H1 (cell line): ENCODE measurements around the gene PLK1. TPM values are rescaled to one million over a fixed set of nuclear protein-coding genes. Genes with fewer than 3 reads are reported as not detected.

Experiments
- CTCF ChIA-PET: fragments of 300-600 bp; sonication (Branson Sonifier 250); formaldehyde crosslinking; loops from one replicate; lab custom pipeline; 2021; ENCODE audit not compliant: partially characterized antibody; lab: Charles Lee
- POLR2A ChIA-PET: fragments of 300-600 bp; sonication (Branson Sonifier 250); formaldehyde crosslinking; loops from one replicate; lab custom pipeline; 2021; ENCODE audit warnings: inconsistent platforms; ENCODE audit not compliant: partially characterized antibody; lab: Charles Lee
- DNase-seq, 2 experiments: peaks; one replicate each; pipeline versions ENCODE4 v3.0.0 to v3.0.0-alpha.2; 2010 to 2022; ENCODE audit warnings: low spot score in 2 of 2, low read depth in 1 of 2, mixed read lengths in 1 of 2
- FAIRE-seq: peaks from 2 replicates; lab custom pipeline; 2011; peaks lifted over from hg19 to GRCh38; lab: Jason Lieb, UNC
- H2AFZ ChIP-seq: 2 replicates; pipeline ENCODE4 v1.8.1; 2012; ENCODE audit warnings: low read length, inconsistent platforms
- H2AK5ac ChIP-seq: 2 replicates; pipeline ENCODE4 v1.6.1; 2013; ENCODE audit warnings: low read depth, low read length
- H2BK120ac ChIP-seq: replicated peaks from 2 replicates; pipeline ENCODE3; 2013; ENCODE audit warnings: low read depth, low read length, inconsistent platforms
- H2BK12ac ChIP-seq: 2 replicates; pipeline ENCODE4 v1.6.1; 2013; ENCODE audit warnings: low read depth, low read length
- H2BK15ac ChIP-seq: 2 replicates; pipeline ENCODE4 v1.6.1; 2013; ENCODE audit warnings: low read length
- H2BK20ac ChIP-seq: 2 replicates; pipeline ENCODE4 v1.6.1; 2013; ENCODE audit warnings: low read length
- H2BK5ac ChIP-seq: 2 replicates; pipeline ENCODE4 v1.6.1; 2013; ENCODE audit warnings: low read depth, low read length
- H3K14ac ChIP-seq: 2 replicates; pipeline ENCODE4 v1.6.1; 2013; ENCODE audit warnings: inconsistent platforms; ENCODE audit not compliant: insufficient read length
- H3K18ac ChIP-seq: 2 replicates; pipeline ENCODE4 v1.6.1; 2013; ENCODE audit warnings: low read length; ENCODE audit errors: extremely low read depth
- H3K23ac ChIP-seq: 2 replicates; pipeline ENCODE4 v1.6.1; 2013; ENCODE audit warnings: inconsistent platforms; ENCODE audit not compliant: insufficient read length
- H3K23me2 ChIP-seq: 2 replicates; pipeline ENCODE4 v1.6.1; 2013; ENCODE audit warnings: low read depth, low read length
- H3K27ac ChIP-seq: 2 replicates; pipeline ENCODE4 v1.6.1; 2011; ENCODE audit warnings: low read depth, low read length, inconsistent platforms
- H3K27me3 ChIP-seq, 4 experiments: replicated peaks in 1 of 4; 1 replicate in 1 of 4; 2 replicates in 3 of 4; pipeline versions ENCODE4 v1.6.1 to v1.8.1; 2011 to 2013; ENCODE audit warnings: low read length in 3 of 4, mild to moderate bottlenecking in 3 of 4, inconsistent platforms in 2 of 4, mixed read lengths in 2 of 4, moderate library complexity in 1 of 4; ENCODE audit not compliant: control insufficient read depth in 3 of 4, insufficient read depth in 3 of 4; ENCODE audit errors: extremely low read depth in 1 of 4
- H3K36me3 ChIP-seq, 4 experiments: 2 replicates each; pipeline versions ENCODE4 v1.6.1 to v1.8.1; 2011 to 2013; ENCODE audit warnings: mild to moderate bottlenecking in 4 of 4, low read length in 3 of 4, moderate library complexity in 2 of 4, control low read depth in 1 of 4, inconsistent platforms in 1 of 4; ENCODE audit not compliant: insufficient read depth in 4 of 4, control insufficient read depth in 2 of 4
- H3K4ac ChIP-seq: replicated peaks from 2 replicates; pipeline ENCODE3; 2013; ENCODE audit warnings: low read length, low read depth, mixed read lengths, inconsistent platforms; ENCODE audit not compliant: insufficient read length
- H3K4me1 ChIP-seq, 4 experiments: replicated peaks in 1 of 4; 1 replicate in 1 of 4; 2 replicates in 3 of 4; pipeline versions ENCODE4 v1.6.1 to v1.8.1; 2011 to 2013; ENCODE audit warnings: low read length in 3 of 4, inconsistent platforms in 2 of 4, mixed read lengths in 1 of 4; ENCODE audit not compliant: insufficient read depth in 4 of 4, control insufficient read depth in 3 of 4
- H3K4me2 ChIP-seq, 2 experiments: 2 replicates each; pipeline versions ENCODE4 v1.6.1 to v1.8.1; 2011 to 2013; ENCODE audit warnings: low read depth in 2 of 2, low read length in 2 of 2, control low read depth in 1 of 2, inconsistent platforms in 1 of 2, mild to moderate bottlenecking in 1 of 2; ENCODE audit not compliant: insufficient read depth in 1 of 2
- H3K4me3 ChIP-seq, 4 experiments: fragments of 200-600, 300-600 bp in 1 of 4; sonication (generic), shearing (Covaris generic), sonication (Bioruptor Twin) in 1 of 4; 2 replicates each; pipeline versions ENCODE4 v1.5.1 to v1.8.1; 2011 to 2016; ENCODE audit warnings: low read length in 4 of 4, low read depth in 3 of 4, control low read depth in 2 of 4, inconsistent platforms in 2 of 4, mild to moderate bottlenecking in 2 of 4, mixed read lengths in 1 of 4, moderate library complexity in 1 of 4; ENCODE audit not compliant: insufficient read depth in 2 of 4; ENCODE audit errors: extremely low read depth in 1 of 4
- H3K56ac ChIP-seq: replicated peaks from 2 replicates; pipeline ENCODE3; 2013; ENCODE audit warnings: low read depth, mild to moderate bottlenecking, mixed read lengths, low read length, inconsistent platforms; ENCODE audit not compliant: insufficient read length
- H3K79me1 ChIP-seq: 2 replicates; pipeline ENCODE4 v1.6.1; 2013; ENCODE audit warnings: low read depth, low read length, control low read depth
- H3K79me2 ChIP-seq, 2 experiments: 2 replicates each; pipeline versions ENCODE4 v1.6.1 to v1.8.1; 2012 to 2013; ENCODE audit warnings: low read length in 2 of 2, mild to moderate bottlenecking in 2 of 2, inconsistent platforms in 1 of 2; ENCODE audit not compliant: insufficient read depth in 2 of 2, control insufficient read depth in 1 of 2
- H3K9ac ChIP-seq, 4 experiments: replicated peaks in 1 of 4; 1 replicate in 1 of 4; 2 replicates in 3 of 4; pipeline versions ENCODE4 v1.6.1 to v1.8.1; 2011 to 2013; ENCODE audit warnings: low read depth in 3 of 4, low read length in 3 of 4, control low read depth in 2 of 4, mild to moderate bottlenecking in 2 of 4, moderate library complexity in 2 of 4, inconsistent platforms in 1 of 4; ENCODE audit errors: extremely low read depth in 1 of 4
- H3K9me3 ChIP-seq, 2 experiments: 2 replicates each; pipeline versions ENCODE4 v1.6.1 to v1.8.1; 2012 to 2013; ENCODE audit warnings: mild to moderate bottlenecking in 2 of 2, moderate library complexity in 2 of 2, control low read depth in 1 of 2, inconsistent platforms in 1 of 2, low read depth in 1 of 2, low read length in 1 of 2, mixed read lengths in 1 of 2; ENCODE audit not compliant: insufficient read depth in 2 of 2
- H4K20me1 ChIP-seq, 2 experiments: replicated peaks in 1 of 2; 2 replicates each; pipeline versions ENCODE3 to v1.8.1; 2011 to 2013; ENCODE audit warnings: inconsistent platforms in 2 of 2, low read length in 2 of 2, mild to moderate bottlenecking in 1 of 2; ENCODE audit not compliant: insufficient read depth in 2 of 2, control insufficient read depth in 1 of 2
- H4K5ac ChIP-seq: 2 replicates; pipeline ENCODE4 v1.6.1; 2013; ENCODE audit warnings: low read length, low read depth, mixed read lengths, inconsistent platforms; ENCODE audit not compliant: insufficient read length
- H4K8ac ChIP-seq: 2 replicates; pipeline ENCODE4 v1.8.0; 2013; ENCODE audit warnings: mild to moderate bottlenecking, moderate library complexity, low read length, inconsistent platforms; ENCODE audit not compliant: insufficient read depth; ENCODE audit errors: extremely low read depth
- H4K91ac ChIP-seq: replicated peaks from 2 replicates; pipeline ENCODE3; 2013; ENCODE audit warnings: low read length, mixed read lengths, inconsistent platforms; ENCODE audit not compliant: insufficient read length
- ATF3 ChIP-seq: IDR thresholded peaks from 2 replicates; pipeline ENCODE4 v1.6.1; 2011; ENCODE audit warnings: low read depth, mild to moderate bottlenecking, low read length; ENCODE audit not compliant: insufficient read depth
- CEBPB ChIP-seq: IDR thresholded peaks from 2 replicates; pipeline ENCODE4 v1.6.1; 2012; ENCODE audit warnings: low read depth, low read length
- CREB1 ChIP-seq: IDR thresholded peaks from 2 replicates; pipeline ENCODE4 v1.6.1; 2012; ENCODE audit warnings: inconsistent platforms
- E2F6 ChIP-seq: IDR thresholded peaks from 2 replicates; pipeline ENCODE4 v1.6.1; 2012; ENCODE audit warnings: inconsistent platforms
- GABPA ChIP-seq: IDR thresholded peaks from 2 replicates; pipeline ENCODE4 v1.6.1; 2011; ENCODE audit warnings: mild to moderate bottlenecking, low read length, moderate library complexity, borderline replicate concordance; ENCODE audit not compliant: insufficient read depth
- KDM1A ChIP-seq: fragments of 200-600, 300-600 bp; sonication (generic); IDR thresholded peaks from 2 replicates; pipeline ENCODE4 v1.7.1; 2016; ENCODE audit warnings: mild to moderate bottlenecking, low read length, borderline replicate concordance
- KDM4A ChIP-seq: IDR thresholded peaks from one replicate; pipeline ENCODE4 v1.7.1; 2012; ENCODE audit warnings: low read depth, mild to moderate bottlenecking, moderate library complexity, low read length, inconsistent platforms; ENCODE audit not compliant: severe bottlenecking
- SIRT6 ChIP-seq: IDR thresholded peaks from one replicate; pipeline ENCODE4 v1.7.1; 2012; ENCODE audit warnings: low read length, inconsistent platforms
- TEAD4 ChIP-seq: IDR thresholded peaks from 2 replicates; pipeline ENCODE4 v1.6.1; 2012; ENCODE audit warnings: low read depth, low read length, inconsistent platforms, mixed read lengths
- ZNF274 ChIP-seq: IDR thresholded peaks from 2 replicates; pipeline ENCODE4 v1.7.0; 2012; ENCODE audit warnings: low read length, borderline replicate concordance; ENCODE audit errors: extremely low read depth
- WGBS, 2 experiments: shearing (Covaris generic) in 1 of 2; methylation state at CpG; one replicate each; pipeline versions ENCODE4 v1.1.6 to v1.1.7; 2013 to 2015; ENCODE audit warnings: low lambda C conversion rate in 2 of 2, mixed read lengths in 2 of 2, inconsistent platforms in 1 of 2, low coverage in 1 of 2, missing lambda C conversion rate in 1 of 2; ENCODE audit not compliant: insufficient replicate concordance in 2 of 2, insufficient coverage in 1 of 2, insufficient read length in 1 of 2; ENCODE audit errors: extremely low coverage in 1 of 2, missing lambda C conversion rate in 1 of 2; 5-methylcytosine and 5-hydroxymethylcytosine counted together
- polyA plus RNA-seq, 7 experiments: library from polyadenylated mRNA; depleted of rRNA in 3 of 7; stranded (reverse) in 5 of 7; unstranded in 2 of 7; fragments of >200 nt in 5 of 7; fragments of 200-250 nt in 2 of 7; gene quantifications; 1 replicate in 5 of 7; 2 replicates in 1 of 7; 4 replicates in 1 of 7; pipeline versions ENCODE4 v1.2.1 to v1.2.3, GENCODE V29; 2011 to 2013; ENCODE audit warnings: missing spikeins in 2 of 7, mixed read lengths in 2 of 7
- total RNA-seq: library from RNA; stranded (reverse); fragmentation: NEBNext Ultra II Directional; extraction: Animal tissue kit (Norgen Biotek cat#: 25700); gene quantifications from 2 replicates; pipeline ENCODE4 v1.2.1, GENCODE V29; 2021

Gene PLK1
- total and polyA plus RNA-seq, 2 of the 8 experiments (the other 6 are each of a cell fraction or from before 2014, with no cell fraction given) = 127 to 139 TPM

GRCh38 chr16:23640931-23641765, 37.5 kb upstream of the PLK1 start, which contains the start of the genes DCTN5 and PALB2:
TSS of gene DCTN5 (plus strand) at chr16:23641466. CDS start at chr16:23641543, 77 bp downstream.
TSS of gene PALB2 (minus strand) at chr16:23641310. CDS start at chr16:23641157, 153 bp downstream.
- Histone ChIP-seq H3K4me3 (peak within 1 kb of the TSS; percentile 83 to 99 (median 96)), H3K4me1 (peaks cover 0 to 9% (median 1%) of the 10 kb centered on the region in 4 experiments; a peak in 3 of 7 replicates), H3K27me3 (no peaks in the 10 kb centered on the region), H2BK12ac (no peak within 1 kb of the TSS; the same call in 1 of the 2 replicates), H3K9ac (peak within 1 kb of the TSS; percentile 68 to 96 (median 90)), H2BK5ac (peak within 1 kb of the TSS; percentile 86), H2BK120ac (peak within 1 kb of the TSS; percentile 47), H4K91ac (peak within 1 kb of the TSS; percentile 83), H3K23ac (no peak within 1 kb of the TSS), H2BK20ac (no peak within 1 kb of the TSS), H3K27ac (peak within 1 kb of the TSS; percentile 85), H4K20me1 (peaks cover 0 to 3% of the 10 kb centered on the region in 2 experiments), H3K14ac (no peak within 1 kb of the TSS), H3K56ac (peak within 1 kb of the TSS; percentile 94), H3K36me3 (peaks cover 7 to 32% (median 15%) of the 10 kb centered on the region in 4 experiments), H3K23me2 (peaks cover 4% of the 10 kb centered on the region; the same call in 1 of the 2 replicates), H3K4me2 (peak within 1 kb of the TSS; percentile 79 to 81), H3K9me3 (no peaks in the 10 kb centered on the region), H3K4ac (peak within 1 kb of the TSS; percentile 57), H3K79me2 (peaks cover 0 to 41% of the 10 kb centered on the region in 2 experiments; a peak in 2 of 4 replicates), H3K79me1 (no peaks in the 10 kb centered on the region; the same call in 1 of the 2 replicates), H2AFZ (peak within 1 kb of the TSS; percentile 47; the same call in 1 of the 2 replicates), H4K5ac (peak within 1 kb of the TSS; percentile 85), H4K8ac (peak within 1 kb of the TSS; percentile 97), H2BK15ac (no peak within 1 kb of the TSS), H2AK5ac (no peak within 1 kb of the TSS), H3K18ac (peak within 1 kb of the TSS; percentile 75)
- DNase-seq = peak; percentile 75 to 88
- POLR2A ChIA-PET = interaction anchor here (0.7 to 3.2 kb wide), 21 partner anchors 8 to 132 kb away, joined by 3 to 32 read pairs (median 3); partner anchors contain the start of genes EARS2, PLK1 and UBFD1
- WGBS, 2 experiments = 3% methylated on average over 56 of the region's 64 CpGs; no CpG with 5 or more reads in 1 of the 2 experiments
- FAIRE-seq = no peak
- CTCF ChIA-PET = interaction anchor here (1.2 to 2.3 kb wide), 3 partner anchors 8 to 43 kb away, joined by 3 to 5 read pairs (median 3); partner anchors contain the start of gene PLK1
- TF ChIP-seq SIRT6 (no peak), KDM1A (no peak), KDM4A (peak; percentile 61), ZNF274 (no peak), ATF3 (peak; percentile 68; the same call in 1 of the 2 replicates), GABPA (peak; percentile 91), CEBPB (no peak), E2F6 (peak; percentile 80), CREB1 (peak; percentile 75), TEAD4 (no peak)
